Ovary (tissue), 9 donors: ENCODE results near the gene DOCK4. TPM values are rescaled to one million over a fixed set of nuclear protein-coding genes. Genes with fewer than 3 reads are reported as not detected.

Experiments
- DNase-seq, 5 donors: peaks; one replicate each; pipeline ENCODE4 v3.0.0-alpha.2; 2019 to 2020
- H3K27ac ChIP-seq, 2 donors: fragments of 200-600 bp; one replicate each; pipeline versions ENCODE4 v1.5.1 to v1.8.0; 2019 to 2022
- H3K27me3 ChIP-seq: fragments of 200-600 bp; one replicate; pipeline ENCODE4 v1.8.0; 2022
- H3K36me3 ChIP-seq: fragments of 200-600 bp; sonication (generic); one replicate; pipeline ENCODE4 v1.5.1; 2019
- H3K4me1 ChIP-seq: one replicate; pipeline ENCODE4 v1.8.1; 2013; ENCODE audit warnings: mild to moderate bottlenecking, moderate library complexity; ENCODE audit not compliant: insufficient read depth
- H3K4me3 ChIP-seq: fragments of 200-600 bp; sonication (generic); one replicate; pipeline ENCODE4 v1.5.1; 2017
- H3K9me3 ChIP-seq, 2 donors: fragments of 200-600 bp in 1 of 2; sonication (generic) in 1 of 2; one replicate each; pipeline versions ENCODE4 v1.5.1 to v1.8.1; 2013 to 2019; ENCODE audit warnings: mild to moderate bottlenecking in 1 of 2, moderate library complexity in 1 of 2
- EP300 ChIP-seq: sonication (generic); formaldehyde crosslinking; IDR thresholded peaks from one replicate; pipeline ENCODE4 v1.6.1; 2017; ENCODE audit warnings: antibody characterized with exemption
- POLR2A ChIP-seq: fragments of 450-650 bp; IDR thresholded peaks from one replicate; pipeline ENCODE4 v1.6.1; 2017; ENCODE audit warnings: antibody characterized with exemption, mild to moderate bottlenecking, moderate library complexity
- WGBS, 3 donors: extraction: QIAGEN DNeasy Blood & Tissue Kit in 1 of 3; methylation state at CpG; one replicate each; pipeline versions ENCODE4 v1.1.5 to v1.1.7; 2013 to 2017; 5-methylcytosine and 5-hydroxymethylcytosine counted together
- intact Hi-C, 4 donors: fragments of 100-400 bp; cut with DNase I; formaldehyde crosslinking; loops; one replicate each; pipeline versions ENCODE4 v1.11.0 to v1.15.1; 2022 to 2023
- polyA plus RNA-seq, 2 donors: library from polyadenylated mRNA; stranded (reverse); fragments of 200-250 nt in 1 of 2; fragments of 350-450 nt in 1 of 2; fragmentation: Illumina TruSeq in 1 of 2; extraction: RNeasy Lipid Tissue Mini Kit (QIAGEN cat#74804) in 1 of 2; gene quantifications; one replicate each; pipeline ENCODE4 v1.2.3, GENCODE V29; 2013 to 2014
- total RNA-seq, 7 donors: library from RNA; depleted of rRNA in 2 of 7; stranded (reverse); fragments of >200 nt in 2 of 7; fragmentation: NEBNext Ultra II Directional in 3 of 7; extraction: Animal tissue kit (Norgen Biotek cat#: 25700) in 3 of 7; gene quantifications; one replicate each; pipeline versions ENCODE4 v1.1.0 to v1.2.4, GENCODE V29; 2016 to 2023
- TF ChIP-seq, protein P1 (sequence below), 3 donors: fragments of 450-650 bp in 2 of 3; fragments of 200-600 bp in 1 of 3; IDR thresholded peaks; one replicate each; pipeline versions ENCODE4 v1.5.1 to v1.8.0; 2016 to 2022; ENCODE audit warnings: antibody characterized with exemption in 3 of 3, mild to moderate bottlenecking in 1 of 3
- donor health status: DM: no; HTN: no; CAD: no; lungs with moderate emphysema.
- donor health status: DM: no; HTN: no; CAD: no.
- donor health status: Bipolar disorder and iron deficiency.
- donor health status: DM: yes; HTN: yes; CAD: no.
- donor health status: DM: no; HTN: no; CAD: no.
- donor health status: DM: yes; HTN: yes; CAD: no.

Gene DOCK4
- total and polyA plus RNA-seq, 9 donors: 9.5 to 39.7 (median 27.3) TPM

DNA sequence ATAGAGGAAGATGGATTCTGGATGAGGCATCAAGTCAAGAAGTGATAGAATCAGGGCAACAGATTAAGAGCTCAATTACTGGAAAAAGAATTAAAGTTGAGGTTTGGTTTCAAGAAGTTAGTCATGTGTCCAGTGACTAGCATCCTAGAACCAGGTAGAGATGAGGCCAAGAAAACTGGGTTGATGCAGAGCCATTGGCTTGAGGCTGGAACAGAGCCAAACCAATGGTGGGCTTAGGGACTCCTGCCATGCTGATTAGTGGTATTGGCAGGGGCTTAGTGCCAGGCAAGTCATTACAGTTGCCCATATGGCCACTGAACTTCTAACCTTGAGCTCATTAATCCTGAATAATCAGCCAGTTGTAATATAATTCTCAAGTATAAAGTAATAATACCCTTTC lies 18.8 kb upstream of the DOCK4 start:
- intact Hi-C loops: no loop called here
- Histone ChIP-seq H3K9me3 (no peaks in the 10 kb centered on the region), H3K4me3 (no peak overlapping the region), H3K27ac (no peak overlapping the region), H3K4me1 (peaks cover 12% of the 10 kb centered on the region), H3K27me3 (no peaks in the 10 kb centered on the region), H3K36me3 (no peaks in the 10 kb centered on the region)
- no peak for TF ChIP-seq EP300
- TF ChIP-seq POLR2A: no peak
- TF ChIP-seq, protein P1, sequence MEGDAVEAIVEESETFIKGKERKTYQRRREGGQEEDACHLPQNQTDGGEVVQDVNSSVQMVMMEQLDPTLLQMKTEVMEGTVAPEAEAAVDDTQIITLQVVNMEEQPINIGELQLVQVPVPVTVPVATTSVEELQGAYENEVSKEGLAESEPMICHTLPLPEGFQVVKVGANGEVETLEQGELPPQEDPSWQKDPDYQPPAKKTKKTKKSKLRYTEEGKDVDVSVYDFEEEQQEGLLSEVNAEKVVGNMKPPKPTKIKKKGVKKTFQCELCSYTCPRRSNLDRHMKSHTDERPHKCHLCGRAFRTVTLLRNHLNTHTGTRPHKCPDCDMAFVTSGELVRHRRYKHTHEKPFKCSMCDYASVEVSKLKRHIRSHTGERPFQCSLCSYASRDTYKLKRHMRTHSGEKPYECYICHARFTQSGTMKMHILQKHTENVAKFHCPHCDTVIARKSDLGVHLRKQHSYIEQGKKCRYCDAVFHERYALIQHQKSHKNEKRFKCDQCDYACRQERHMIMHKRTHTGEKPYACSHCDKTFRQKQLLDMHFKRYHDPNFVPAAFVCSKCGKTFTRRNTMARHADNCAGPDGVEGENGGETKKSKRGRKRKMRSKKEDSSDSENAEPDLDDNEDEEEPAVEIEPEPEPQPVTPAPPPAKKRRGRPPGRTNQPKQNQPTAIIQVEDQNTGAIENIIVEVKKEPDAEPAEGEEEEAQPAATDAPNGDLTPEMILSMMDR (IDR thresholded peaks at IDR 0.05): no peak
- no peak for DNase-seq

GRCh38 chr7:112224186-112224585 lies 18.0 kb upstream of the DOCK4 start:
- DNase-seq: peak in 1 of 5 donors; percentile 44
- H3K36me3 ChIP-seq: no peaks in the 10 kb centered on the region
- H3K27ac ChIP-seq: no peak overlapping the region
- WGBS, 3 donors: 14 to 38% (median 20%) methylated on average over 2 of the region's 2 CpGs
- H3K9me3 ChIP-seq: no peaks in the 10 kb centered on the region
- TF ChIP-seq, protein P1 (IDR thresholded peaks at IDR 0.05): no peak
- TF ChIP-seq EP300: no peak
- intact Hi-C loops: no loop called here
- H3K27me3 ChIP-seq: no peaks in the 10 kb centered on the region
- peaks cover 11% of the 10 kb centered on the region for H3K4me1 ChIP-seq
- H3K4me3 ChIP-seq: no peak overlapping the region

- intact Hi-C loops: no loop called here
- Histone ChIP-seq H3K27ac (peak overlapping the region in 1 of 2 donors; percentile 7), H3K9me3 (no peaks in the 10 kb centered on the region), H3K27me3 (no peaks in the 10 kb centered on the region), H3K36me3 (no peaks in the 10 kb centered on the region), H3K4me1 (peaks cover 11% of the 10 kb centered on the region), H3K4me3 (no peak overlapping the region)
- TF ChIP-seq EP300 (no peak), POLR2A (no peak)
- TF ChIP-seq, protein P1 (IDR thresholded peaks at IDR 0.05): no peak
- DNase-seq: no peak
- 62 to 86% (median 74%) methylated on average over 3 of the region's 3 CpGs for WGBS, 3 donors
These were observed 17.1 kb upstream of the DOCK4 start for GRCh38 chr7:112223310-112223709.

GRCh38 chr7:112220877-112221434 lies 14.8 kb upstream of the DOCK4 start:
- no peak for TF ChIP-seq EP300
- TF ChIP-seq, protein P1 (IDR thresholded peaks at IDR 0.05): no peak
- H3K36me3 ChIP-seq: no peaks in the 10 kb centered on the region
- no peaks in the 10 kb centered on the region for H3K27me3 ChIP-seq
- no peak overlapping the region for H3K27ac ChIP-seq
- intact Hi-C loops: no loop called here
- WGBS, 3 donors: 92 to 93% (median 93%) methylated on average over 20 of the region's 20 CpGs
- no peak for DNase-seq
- peaks cover 13% of the 10 kb centered on the region for H3K4me1 ChIP-seq
- no peak overlapping the region for H3K4me3 ChIP-seq
- H3K9me3 ChIP-seq: no peaks in the 10 kb centered on the region
